ENCODE results near the gene MTNR1A.

GRCh38 chr4:186566068-186566467 is 10.7 kb upstream of the MTNR1A start:
- TF ChIP-seq POLR2A (IDR thresholded peaks at IDR 0.05), result no peak
- TF ChIP-seq, protein P1, sequence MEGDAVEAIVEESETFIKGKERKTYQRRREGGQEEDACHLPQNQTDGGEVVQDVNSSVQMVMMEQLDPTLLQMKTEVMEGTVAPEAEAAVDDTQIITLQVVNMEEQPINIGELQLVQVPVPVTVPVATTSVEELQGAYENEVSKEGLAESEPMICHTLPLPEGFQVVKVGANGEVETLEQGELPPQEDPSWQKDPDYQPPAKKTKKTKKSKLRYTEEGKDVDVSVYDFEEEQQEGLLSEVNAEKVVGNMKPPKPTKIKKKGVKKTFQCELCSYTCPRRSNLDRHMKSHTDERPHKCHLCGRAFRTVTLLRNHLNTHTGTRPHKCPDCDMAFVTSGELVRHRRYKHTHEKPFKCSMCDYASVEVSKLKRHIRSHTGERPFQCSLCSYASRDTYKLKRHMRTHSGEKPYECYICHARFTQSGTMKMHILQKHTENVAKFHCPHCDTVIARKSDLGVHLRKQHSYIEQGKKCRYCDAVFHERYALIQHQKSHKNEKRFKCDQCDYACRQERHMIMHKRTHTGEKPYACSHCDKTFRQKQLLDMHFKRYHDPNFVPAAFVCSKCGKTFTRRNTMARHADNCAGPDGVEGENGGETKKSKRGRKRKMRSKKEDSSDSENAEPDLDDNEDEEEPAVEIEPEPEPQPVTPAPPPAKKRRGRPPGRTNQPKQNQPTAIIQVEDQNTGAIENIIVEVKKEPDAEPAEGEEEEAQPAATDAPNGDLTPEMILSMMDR (IDR thresholded peaks at IDR 0.05), result no peak

Measured in prostate gland (tissue), 2 donors.